Neural progenitor cell (in vitro differentiated cells): ENCODE results near the gene MYRIP. TPM values are rescaled to one million over a fixed set of nuclear protein-coding genes. Genes with fewer than 3 reads are reported as not detected.

ENCODE experiments used
- DNase-seq: peaks from one replicate; pipeline ENCODE4 v3.0.0-alpha.2; 2016; ENCODE audit warnings: low spot score
- H2AFZ ChIP-seq: fragments of 200-600 bp; sonication (generic); replicated peaks from 2 replicates; pipeline ENCODE4 v1.6.1; 2016; ENCODE audit warnings: antibody characterized with exemption
- H3F3A ChIP-seq: fragments of 200-600 bp; sonication (generic); 2 replicates; pipeline ENCODE4 v1.6.1; 2016; ENCODE audit warnings: antibody characterized with exemption, low read depth
- H3K27ac ChIP-seq: fragments of 200-600 bp; sonication (generic); 2 replicates; pipeline ENCODE4 v1.5.1; 2016; ENCODE audit warnings: mild to moderate bottlenecking
- H3K27me3 ChIP-seq: fragments of 200-600 bp; sonication (generic); 2 replicates; pipeline ENCODE4 v1.6.1; 2016; ENCODE audit warnings: mild to moderate bottlenecking, moderate library complexity
- H3K36me3 ChIP-seq: fragments of 200-600 bp; sonication (generic); 2 replicates; pipeline ENCODE4 v1.5.1; 2016
- H3K4me1 ChIP-seq: fragments of 200-600 bp; sonication (generic); 2 replicates; pipeline ENCODE4 v1.6.1; 2016; ENCODE audit warnings: mixed run types
- H3K4me2 ChIP-seq: fragments of 200-600 bp; sonication (generic); 2 replicates; pipeline ENCODE4 v1.6.1; 2016
- H3K4me3 ChIP-seq: fragments of 200-600 bp; sonication (generic); 2 replicates; pipeline ENCODE4 v1.5.1; 2016
- H3K79me2 ChIP-seq: fragments of 200-600 bp; sonication (generic); 2 replicates; pipeline ENCODE4 v1.6.1; 2016; ENCODE audit warnings: low read depth
- H3K9ac ChIP-seq: fragments of 200-600 bp; sonication (generic); 2 replicates; pipeline ENCODE4 v1.6.1; 2016
- H3K9me3 ChIP-seq: fragments of 200-600 bp; sonication (generic); 2 replicates; pipeline ENCODE4 v1.5.1; 2016; ENCODE audit warnings: low read depth
- H4K20me1 ChIP-seq: fragments of 200-600 bp; sonication (generic); 2 replicates; pipeline ENCODE4 v1.6.1; 2016; ENCODE audit warnings: low read depth
- H3K27ac Mint-ChIP-seq: 3 replicates; pipeline ENCODE4 v1.8.0; 2021; ENCODE audit warnings: mixed read lengths
- H3K27me3 Mint-ChIP-seq: 2 replicates; pipeline ENCODE4 v1.8.0; 2022; ENCODE audit warnings: low read depth, mild to moderate bottlenecking, inconsistent platforms, moderate library complexity, mixed read lengths; ENCODE audit not compliant: insufficient read depth
- H3K36me3 Mint-ChIP-seq: 3 replicates; pipeline ENCODE4 v1.8.0; 2021; ENCODE audit warnings: mixed read lengths
- H3K4me1 Mint-ChIP-seq: 3 replicates; pipeline ENCODE4 v1.8.0; 2021; ENCODE audit warnings: mixed read lengths
- H3K4me3 Mint-ChIP-seq: 3 replicates; pipeline ENCODE4 v1.8.0; 2021; ENCODE audit warnings: mild to moderate bottlenecking, moderate library complexity, mixed read lengths
- H3K9me3 Mint-ChIP-seq: 3 replicates; pipeline ENCODE4 v1.8.0; 2020; ENCODE audit warnings: mixed read lengths
- EZH2 ChIP-seq: fragments of 200-600 bp; sonication (generic); IDR thresholded peaks from 2 replicates; pipeline ENCODE4 v1.6.1; 2017; ENCODE audit warnings: antibody characterized with exemption, mild to moderate bottlenecking, moderate library complexity
- EZH2phosphoT487 ChIP-seq: fragments of 200-600 bp; sonication (generic); IDR thresholded peaks from 2 replicates; pipeline ENCODE4 v1.6.1; 2017; ENCODE audit warnings: antibody characterized with exemption
- total RNA-seq: library from RNA; depleted of rRNA; stranded (reverse); fragments of >200 nt; gene quantifications from 2 replicates; pipeline ENCODE4 v1.2.3, GENCODE V29; 2015; ENCODE audit warnings: low replicate concordance
- TF ChIP-seq, protein P1 (sequence below): fragments of 200-600 bp; sonication (generic); IDR thresholded peaks from 2 replicates; pipeline ENCODE4 v1.5.1; 2017; ENCODE audit warnings: antibody characterized with exemption, mild to moderate bottlenecking

The MYRIP gene
- total RNA-seq, 1 donor from 2014 or later, result 0.62 TPM

DNA sequence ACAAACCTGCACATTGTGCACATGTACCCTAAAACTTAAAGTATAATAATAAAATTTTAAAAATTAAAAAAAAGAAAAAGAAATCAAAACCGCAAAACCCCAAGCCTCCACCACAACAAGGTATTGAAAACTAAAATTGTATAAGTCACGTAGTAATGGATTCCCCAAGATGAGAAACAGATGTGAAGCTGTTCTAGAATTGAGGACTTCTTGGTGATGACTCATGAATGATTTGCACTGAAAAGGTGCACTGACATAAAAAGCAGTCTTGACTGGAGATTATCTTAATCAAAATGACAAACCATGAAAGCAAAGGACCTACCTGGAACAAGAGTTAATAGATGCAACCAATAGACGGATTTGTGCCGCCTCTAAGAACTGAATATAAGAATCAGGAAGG lies 225.8 kb downstream of the MYRIP start:
- peaks cover 5% of the 10 kb centered on the region for H3K9me3 Mint-ChIP-seq
- no peak overlapping the region for H3K4me3 Mint-ChIP-seq

DNA sequence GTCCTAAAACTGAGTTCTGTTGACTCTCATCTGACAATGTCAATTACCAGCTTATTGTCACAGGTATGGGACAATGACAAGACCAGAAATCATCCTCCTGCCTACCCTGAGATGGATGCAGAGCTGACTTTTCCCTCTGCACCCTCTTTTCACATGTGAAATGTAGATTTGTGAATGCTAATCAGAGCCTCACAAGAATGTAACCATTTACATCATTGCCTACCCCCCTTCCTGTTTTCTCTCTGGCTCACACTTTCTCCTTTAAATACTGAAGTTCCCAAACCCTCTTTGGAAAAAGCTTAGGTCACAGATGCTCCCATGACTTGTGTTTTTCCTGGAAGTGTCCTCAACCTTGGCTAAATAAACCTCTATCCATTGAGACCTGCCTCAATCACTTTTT lies 228.2 kb downstream of the MYRIP start:
- Histone ChIP-seq H3F3A (no peaks in the 10 kb centered on the region), H2AFZ (no peak overlapping the region), H3K79me2 (no peaks in the 10 kb centered on the region), H3K4me3 (no peak overlapping the region), H3K4me2 (no peak overlapping the region), H3K27me3 (no peaks in the 10 kb centered on the region), H3K36me3 (no peaks in the 10 kb centered on the region), H3K27ac (no peak overlapping the region), H3K4me1 (no peaks in the 10 kb centered on the region), H3K9ac (no peak overlapping the region), H4K20me1 (no peaks in the 10 kb centered on the region), H3K9me3 (no peaks in the 10 kb centered on the region)
- H3K4me1 Mint-ChIP-seq, result no peaks in the 10 kb centered on the region
- TF ChIP-seq, protein P1, sequence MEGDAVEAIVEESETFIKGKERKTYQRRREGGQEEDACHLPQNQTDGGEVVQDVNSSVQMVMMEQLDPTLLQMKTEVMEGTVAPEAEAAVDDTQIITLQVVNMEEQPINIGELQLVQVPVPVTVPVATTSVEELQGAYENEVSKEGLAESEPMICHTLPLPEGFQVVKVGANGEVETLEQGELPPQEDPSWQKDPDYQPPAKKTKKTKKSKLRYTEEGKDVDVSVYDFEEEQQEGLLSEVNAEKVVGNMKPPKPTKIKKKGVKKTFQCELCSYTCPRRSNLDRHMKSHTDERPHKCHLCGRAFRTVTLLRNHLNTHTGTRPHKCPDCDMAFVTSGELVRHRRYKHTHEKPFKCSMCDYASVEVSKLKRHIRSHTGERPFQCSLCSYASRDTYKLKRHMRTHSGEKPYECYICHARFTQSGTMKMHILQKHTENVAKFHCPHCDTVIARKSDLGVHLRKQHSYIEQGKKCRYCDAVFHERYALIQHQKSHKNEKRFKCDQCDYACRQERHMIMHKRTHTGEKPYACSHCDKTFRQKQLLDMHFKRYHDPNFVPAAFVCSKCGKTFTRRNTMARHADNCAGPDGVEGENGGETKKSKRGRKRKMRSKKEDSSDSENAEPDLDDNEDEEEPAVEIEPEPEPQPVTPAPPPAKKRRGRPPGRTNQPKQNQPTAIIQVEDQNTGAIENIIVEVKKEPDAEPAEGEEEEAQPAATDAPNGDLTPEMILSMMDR, result no peak
- TF ChIP-seq EZH2 (no peak), EZH2phosphoT487 (no peak)
- H3K27ac Mint-ChIP-seq, result no peak overlapping the region
- peaks cover 5% of the 10 kb centered on the region for H3K9me3 Mint-ChIP-seq
- H3K4me3 Mint-ChIP-seq, result no peak overlapping the region
- no peak for DNase-seq
- no peaks in the 10 kb centered on the region for H3K36me3 Mint-ChIP-seq
- H3K27me3 Mint-ChIP-seq, result peaks cover 2% of the 10 kb centered on the region

More for the DNA sequence above, 225.8 kb downstream of the MYRIP start:
- no peaks in the 10 kb centered on the region for H3K36me3 Mint-ChIP-seq
- Histone ChIP-seq H4K20me1 (no peaks in the 10 kb centered on the region), H3K4me3 (no peak overlapping the region), H3K79me2 (no peaks in the 10 kb centered on the region), H3K4me1 (no peaks in the 10 kb centered on the region), H3K27ac (no peak overlapping the region), H3F3A (no peaks in the 10 kb centered on the region), H3K4me2 (no peak overlapping the region), H3K9me3 (no peaks in the 10 kb centered on the region), H3K9ac (no peak overlapping the region), H2AFZ (no peak overlapping the region), H3K36me3 (no peaks in the 10 kb centered on the region), H3K27me3 (no peaks in the 10 kb centered on the region)
- no peaks in the 10 kb centered on the region for H3K4me1 Mint-ChIP-seq
- TF ChIP-seq EZH2 (no peak), EZH2phosphoT487 (no peak)
- TF ChIP-seq, protein P1, result no peak
- H3K27me3 Mint-ChIP-seq, result peaks cover 2% of the 10 kb centered on the region
- no peak for DNase-seq
- no peak overlapping the region for H3K27ac Mint-ChIP-seq

DNA sequence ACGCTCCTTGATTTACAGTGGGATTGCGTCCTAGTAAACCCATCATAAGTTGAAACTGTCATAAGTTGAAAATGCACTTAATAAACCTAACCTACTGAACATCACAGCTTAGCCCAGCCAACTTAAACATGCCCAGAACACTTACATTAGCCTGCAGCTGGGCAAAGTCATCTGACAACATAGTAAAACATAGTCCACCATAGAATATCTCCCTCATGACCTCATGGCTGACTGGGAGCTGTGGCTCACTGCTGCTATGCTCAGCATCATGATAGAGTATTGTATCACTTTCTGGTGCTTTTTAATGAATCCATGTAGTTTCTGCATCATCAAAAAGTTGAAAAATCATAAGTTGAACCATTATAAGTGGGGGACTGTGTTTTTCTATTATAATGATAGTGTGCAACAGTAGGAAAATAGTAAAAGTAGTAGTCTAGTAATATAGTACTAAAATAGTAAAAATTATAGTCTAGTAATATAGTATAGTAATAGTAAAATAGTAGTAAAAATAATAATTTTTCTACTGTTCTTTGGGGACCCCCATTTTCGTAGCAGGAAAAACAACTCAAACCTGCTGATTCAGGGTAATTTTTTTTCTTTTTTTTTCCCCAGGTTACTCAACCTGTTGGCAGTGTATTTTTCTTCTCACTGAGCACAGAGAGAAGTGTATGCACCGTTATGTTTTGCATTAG lies 233.5 kb downstream of the MYRIP start:
- H3K4me2 ChIP-seq, result no peak overlapping the region
- no peak overlapping the region for H3K27ac ChIP-seq
- Mint-ChIP-seq H3K4me1 (no peaks in the 10 kb centered on the region), H3K27ac (no peak overlapping the region), H3K36me3 (no peaks in the 10 kb centered on the region), H3K4me3 (no peak overlapping the region), H3K27me3 (no peaks in the 10 kb centered on the region), H3K9me3 (no peaks in the 10 kb centered on the region)
- H3K4me1 ChIP-seq, result no peaks in the 10 kb centered on the region
- H2AFZ ChIP-seq, result no peak overlapping the region
- H3F3A ChIP-seq, result no peaks in the 10 kb centered on the region
- DNase-seq, result no peak
- H3K4me3 ChIP-seq, result no peak overlapping the region
- H3K27me3 ChIP-seq, result no peaks in the 10 kb centered on the region
- TF ChIP-seq, protein P1, result no peak
- TF ChIP-seq EZH2, result no peak
- no peak for TF ChIP-seq EZH2phosphoT487
- H3K9ac ChIP-seq, result no peak overlapping the region
- H4K20me1 ChIP-seq, result no peaks in the 10 kb centered on the region
- H3K9me3 ChIP-seq, result no peaks in the 10 kb centered on the region
- no peaks in the 10 kb centered on the region for H3K36me3 ChIP-seq
- no peaks in the 10 kb centered on the region for H3K79me2 ChIP-seq
